MG63 (cell line): ENCODE data around the gene EFNB2. TPM values are rescaled to one million over a fixed set of nuclear protein-coding genes. Genes with fewer than 3 reads are reported as not detected.

Source experiments
- DNase-seq: peaks from one replicate; pipeline ENCODE4 v3.0.0-alpha.2; 2020
- H3K27me3 ChIP-seq: fragments of 250-450 bp; sonication (Bioruptor Pico); 2 replicates; pipeline ENCODE4 v1.5.1; 2020; ENCODE audit warnings: mild to moderate bottlenecking, moderate library complexity
- H3K36me3 ChIP-seq: fragments of 250-450 bp; sonication (Bioruptor Pico); 2 replicates; pipeline ENCODE4 v1.5.1; 2020; ENCODE audit warnings: mild to moderate bottlenecking, moderate library complexity
- H3K4me3 ChIP-seq: fragments of 250-450 bp; sonication (Bioruptor Pico); 2 replicates; pipeline ENCODE4 v1.5.1; 2020; ENCODE audit warnings: mild to moderate bottlenecking, moderate library complexity
- H3K9me3 ChIP-seq: fragments of 250-450 bp; sonication (Bioruptor Pico); 2 replicates; pipeline ENCODE4 v1.5.1; 2020; ENCODE audit warnings: mild to moderate bottlenecking, moderate library complexity
- total RNA-seq: library from RNA; depleted of rRNA; stranded (reverse); fragments of >200 nt; shearing (Covaris generic); gene quantifications from 2 replicates; pipeline ENCODE4 v1.2.3, GENCODE V29; 2014; ENCODE audit warnings: low replicate concordance

Gene EFNB2
- total RNA-seq, 1 experiment from 2014 or later: 2.3 TPM

DNA sequence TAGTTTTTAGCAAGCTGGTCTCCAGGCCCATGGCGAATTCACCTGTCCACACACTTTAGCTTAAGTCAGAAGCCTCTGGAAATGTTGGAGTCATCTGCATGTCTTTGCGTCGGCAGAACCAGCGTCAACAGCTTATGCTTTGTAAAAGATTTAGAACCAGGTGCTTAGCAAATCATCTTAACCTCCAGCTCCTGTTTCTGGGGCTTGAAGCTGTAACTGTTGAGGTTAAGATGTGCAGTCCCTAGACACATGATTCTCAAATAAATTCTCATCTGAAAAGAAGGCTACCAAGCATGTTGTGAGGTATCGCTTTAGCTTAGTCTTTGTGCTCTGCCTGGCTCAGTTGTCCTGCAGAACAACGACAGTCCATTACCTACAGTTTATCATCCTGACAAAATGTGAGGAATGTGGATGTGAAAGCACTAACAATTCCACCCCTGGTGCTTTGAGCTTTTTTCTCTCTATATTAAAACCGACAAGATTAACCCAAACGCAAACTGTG is 4.4 kb downstream of the EFNB2 start:
- H3K9me3 ChIP-seq: no peaks in the 10 kb centered on the region
- no peaks in the 10 kb centered on the region for H3K36me3 ChIP-seq
- DNase-seq: no peak
- H3K4me3 ChIP-seq: no peak overlapping the region
- no peaks in the 10 kb centered on the region for H3K27me3 ChIP-seq

GRCh38 chr13:106530171-106530851 is 5.2 kb downstream of the EFNB2 start:
- Histone ChIP-seq H3K36me3 (no peaks in the 10 kb centered on the region), H3K9me3 (no peaks in the 10 kb centered on the region), H3K4me3 (no peak overlapping the region), H3K27me3 (no peaks in the 10 kb centered on the region)
- no peak for DNase-seq

DNA sequence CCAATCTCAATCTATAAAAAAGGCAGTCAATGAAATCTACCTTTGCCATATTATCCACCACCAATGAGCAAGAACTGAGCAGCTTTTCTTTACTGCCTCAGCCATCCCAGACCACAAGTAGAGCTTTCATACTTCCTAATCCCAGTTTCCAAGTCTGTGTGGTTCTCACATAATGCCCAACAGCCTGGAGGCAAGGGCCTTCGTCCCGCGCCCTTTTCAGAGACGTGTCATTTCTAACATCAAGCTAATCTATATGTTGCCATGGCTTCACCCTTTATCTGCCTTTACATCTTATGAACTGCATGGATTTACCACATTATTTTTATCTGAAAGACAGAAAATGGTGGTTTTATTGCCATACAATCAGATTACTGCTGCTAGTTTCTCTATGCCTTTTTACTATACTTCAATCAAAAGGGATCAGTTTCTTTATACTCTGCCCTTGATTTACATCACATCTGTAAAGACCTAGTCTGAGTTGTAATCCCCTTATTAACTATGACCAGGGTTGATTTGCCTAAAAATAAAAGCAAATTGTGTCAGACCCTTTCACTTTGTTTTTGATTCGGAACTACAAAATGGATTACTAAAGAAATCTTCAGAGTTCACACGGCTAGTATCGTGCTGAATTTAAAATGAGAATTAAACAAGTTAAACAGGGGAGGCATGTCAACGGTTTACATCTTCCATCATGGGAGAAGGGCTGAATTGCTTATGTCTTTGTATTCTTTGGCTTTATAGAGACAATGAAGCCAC is 5.9 kb downstream of the EFNB2 start:
- H3K36me3 ChIP-seq: no peaks in the 10 kb centered on the region
- H3K9me3 ChIP-seq: no peaks in the 10 kb centered on the region
- H3K4me3 ChIP-seq: no peak overlapping the region
- DNase-seq: no peak
- no peaks in the 10 kb centered on the region for H3K27me3 ChIP-seq

GRCh38 chr13:106528718-106529414 is 6.6 kb downstream of the EFNB2 start:
- Histone ChIP-seq H3K27me3 (no peaks in the 10 kb centered on the region), H3K4me3 (no peak overlapping the region), H3K36me3 (no peaks in the 10 kb centered on the region), H3K9me3 (no peaks in the 10 kb centered on the region)
- no peak for DNase-seq

- Histone ChIP-seq H3K27me3 (no peaks in the 10 kb centered on the region), H3K4me3 (no peak overlapping the region), H3K36me3 (no peaks in the 10 kb centered on the region), H3K9me3 (no peaks in the 10 kb centered on the region)
- no peak for DNase-seq
Observed at GRCh38 chr13:106527826-106528225, 7.6 kb downstream of the EFNB2 start.

GRCh38 chr13:106527445-106527801 is 8.0 kb downstream of the EFNB2 start:
- Histone ChIP-seq H3K4me3 (no peak overlapping the region), H3K9me3 (no peaks in the 10 kb centered on the region), H3K36me3 (no peaks in the 10 kb centered on the region), H3K27me3 (no peaks in the 10 kb centered on the region)
- no peak for DNase-seq

DNA sequence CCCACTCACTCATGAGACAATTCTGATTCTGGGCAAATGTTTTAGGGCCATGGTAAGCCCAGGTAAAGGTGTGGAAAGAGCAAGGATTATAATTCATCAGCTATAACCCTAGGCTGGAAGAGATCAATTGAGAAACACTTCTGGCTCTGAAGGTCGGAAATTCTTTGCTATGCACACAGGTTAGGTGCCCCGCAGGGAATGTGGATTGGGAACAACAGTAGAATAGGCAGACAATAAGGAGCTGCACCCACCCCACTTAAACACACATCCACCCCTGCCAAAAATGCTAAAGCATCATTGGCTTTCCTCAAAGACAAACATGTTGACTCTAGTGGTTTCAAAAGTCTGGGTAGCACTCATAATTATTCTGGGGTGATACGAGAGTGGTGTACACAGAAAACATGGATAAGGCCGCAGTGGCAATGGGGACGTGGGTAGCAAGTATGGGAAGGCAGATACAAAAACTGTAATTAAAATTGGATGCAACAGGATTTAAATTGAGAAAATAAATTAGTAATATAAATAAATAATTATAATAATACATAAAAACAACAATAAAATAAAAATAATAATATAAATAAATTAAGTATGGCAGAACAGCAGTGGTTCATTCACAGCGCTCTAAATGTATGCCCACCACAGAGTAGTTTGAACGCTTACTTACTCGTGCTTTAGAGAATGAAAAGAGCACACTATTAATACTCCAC is 8.6 kb downstream of the EFNB2 start:
- Histone ChIP-seq H3K27me3 (no peaks in the 10 kb centered on the region), H3K36me3 (no peaks in the 10 kb centered on the region), H3K4me3 (no peak overlapping the region), H3K9me3 (no peaks in the 10 kb centered on the region)
- no peak for DNase-seq

- no peaks in the 10 kb centered on the region for H3K27me3 ChIP-seq
- no peak overlapping the region for H3K4me3 ChIP-seq
- H3K36me3 ChIP-seq: no peaks in the 10 kb centered on the region
- H3K9me3 ChIP-seq: no peaks in the 10 kb centered on the region
- no peak for DNase-seq
Observed at GRCh38 chr13:106525865-106526264, 9.6 kb downstream of the EFNB2 start.

DNA sequence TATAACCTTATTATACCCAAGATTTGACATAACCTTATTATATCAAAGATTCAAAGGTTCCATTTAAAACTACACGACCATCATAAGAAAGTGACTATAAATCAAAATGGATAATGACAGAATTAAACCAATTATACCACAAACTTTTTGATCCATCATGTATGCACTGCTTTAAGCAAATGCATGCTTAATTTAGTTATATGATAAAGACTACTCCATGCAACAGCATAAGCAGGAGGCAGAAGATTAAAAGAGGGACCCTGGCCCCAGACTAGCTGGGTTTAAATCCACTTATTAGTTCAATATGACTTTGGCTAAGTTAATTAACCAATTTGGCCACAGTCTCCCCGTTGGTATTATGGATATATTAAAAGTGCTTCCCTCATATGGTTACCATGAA is 11.4 kb downstream of the EFNB2 start:
- Histone ChIP-seq H3K4me3 (no peak overlapping the region), H3K9me3 (no peaks in the 10 kb centered on the region), H3K27me3 (no peaks in the 10 kb centered on the region), H3K36me3 (no peaks in the 10 kb centered on the region)
- no peak for DNase-seq

DNA sequence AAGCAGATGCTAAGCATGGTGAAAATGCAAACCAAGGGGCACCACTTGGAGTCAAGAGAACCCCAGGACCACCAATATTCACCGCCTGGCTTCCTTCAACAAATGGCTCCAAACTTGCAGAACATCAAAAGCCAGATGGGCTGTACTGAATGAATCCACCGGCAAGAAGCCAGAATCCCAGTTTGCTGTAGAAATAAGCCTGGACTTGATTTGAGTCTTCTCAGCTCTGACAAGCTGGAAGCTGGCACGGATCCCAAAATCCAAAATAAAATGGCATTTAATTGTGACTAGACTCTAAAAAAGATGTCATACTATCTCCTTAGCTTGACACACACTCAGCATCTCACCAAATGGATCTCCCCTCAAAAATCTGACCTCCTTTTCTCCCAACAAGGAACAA is 11.9 kb downstream of the EFNB2 start:
- no peak for DNase-seq
- H3K36me3 ChIP-seq: no peaks in the 10 kb centered on the region
- no peaks in the 10 kb centered on the region for H3K9me3 ChIP-seq
- H3K27me3 ChIP-seq: no peaks in the 10 kb centered on the region
- H3K4me3 ChIP-seq: no peak overlapping the region

GRCh38 chr13:106522898-106523525 is 12.4 kb downstream of the EFNB2 start:
- Histone ChIP-seq H3K36me3 (no peaks in the 10 kb centered on the region), H3K9me3 (no peaks in the 10 kb centered on the region), H3K4me3 (no peak overlapping the region), H3K27me3 (no peaks in the 10 kb centered on the region)
- no peak for DNase-seq

- Histone ChIP-seq H3K27me3 (no peaks in the 10 kb centered on the region), H3K9me3 (no peaks in the 10 kb centered on the region), H3K4me3 (no peak overlapping the region), H3K36me3 (no peaks in the 10 kb centered on the region)
- no peak for DNase-seq
Observed at GRCh38 chr13:106522112-106522705, 13.3 kb downstream of the EFNB2 start.

- Histone ChIP-seq H3K36me3 (no peaks in the 10 kb centered on the region), H3K27me3 (no peaks in the 10 kb centered on the region), H3K4me3 (no peak overlapping the region), H3K9me3 (no peaks in the 10 kb centered on the region)
- no peak for DNase-seq
Observed at GRCh38 chr13:106521095-106521799, 14.2 kb downstream of the EFNB2 start.

DNA sequence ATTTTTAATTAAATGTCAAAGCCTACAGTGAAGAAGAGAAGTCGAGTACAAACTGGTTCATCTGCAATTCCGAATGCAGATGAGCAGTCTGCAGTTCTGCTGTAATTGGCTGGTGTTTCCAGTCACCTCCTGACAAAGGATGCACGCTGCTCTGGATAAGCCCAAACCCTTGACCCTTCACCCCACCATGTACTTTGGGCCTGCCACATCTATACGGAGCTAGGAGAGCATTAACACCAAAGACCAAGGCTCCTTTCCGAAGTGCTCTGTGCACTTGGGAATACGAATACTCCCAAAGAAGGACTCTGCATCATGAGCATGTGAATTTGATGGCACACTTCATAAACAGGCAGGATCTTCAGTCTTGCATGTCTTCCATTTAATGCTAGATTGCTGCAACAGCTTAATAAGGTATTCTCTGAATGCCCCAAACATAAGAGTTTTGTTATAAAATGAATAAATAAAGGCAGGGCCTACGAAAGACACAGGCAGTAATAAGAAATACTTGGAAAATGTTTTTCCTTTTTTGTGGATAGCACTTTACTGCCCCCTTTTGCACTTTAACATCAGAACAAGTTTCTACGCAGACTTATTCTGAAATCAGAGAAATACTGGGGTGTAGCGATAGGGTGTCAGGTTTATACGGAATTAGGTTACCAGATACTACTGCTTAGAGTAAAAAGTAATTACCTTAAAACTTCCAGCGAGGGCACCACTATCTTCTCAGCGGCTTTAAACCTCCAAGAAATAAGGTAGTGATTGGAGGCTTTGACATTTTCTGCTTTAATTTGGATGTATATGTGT is 15.0 kb downstream of the EFNB2 start:
- Histone ChIP-seq H3K27me3 (no peaks in the 10 kb centered on the region), H3K36me3 (no peaks in the 10 kb centered on the region), H3K9me3 (no peaks in the 10 kb centered on the region), H3K4me3 (no peak overlapping the region)
- DNase-seq: no peak

DNA sequence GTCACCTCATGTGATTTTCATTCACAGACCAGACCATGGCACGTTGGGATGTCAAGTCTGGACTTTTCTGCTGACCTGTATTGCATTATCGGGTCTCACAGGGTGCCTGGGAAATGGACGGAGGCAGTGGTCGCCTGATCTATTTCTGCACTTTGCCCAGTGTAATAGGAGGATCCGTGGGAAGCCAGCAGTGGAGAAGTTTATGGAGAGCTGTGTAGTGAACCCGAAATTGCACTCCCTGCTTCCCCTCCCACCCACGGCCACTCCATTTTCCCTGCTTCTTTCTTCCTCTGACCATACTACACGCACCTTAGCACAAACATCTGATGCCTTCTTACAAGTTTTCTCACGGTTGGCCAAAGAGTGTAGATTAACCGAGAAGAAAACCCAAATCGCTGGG is 16.9 kb downstream of the EFNB2 start:
- no peak overlapping the region for H3K4me3 ChIP-seq
- H3K9me3 ChIP-seq: no peaks in the 10 kb centered on the region
- H3K27me3 ChIP-seq: no peaks in the 10 kb centered on the region
- no peaks in the 10 kb centered on the region for H3K36me3 ChIP-seq
- no peak for DNase-seq
